H1 (cell line): ENCODE data around the gene RANBP17.

ENCODE experiments used
- CEBPB ChIP-seq: IDR thresholded peaks from 2 replicates; pipeline ENCODE4 v1.6.1; 2012; ENCODE audit warnings: low read depth, low read length
- EZH2 ChIP-seq: fragments of 200-600 bp; sonication (generic); IDR thresholded peaks from 2 replicates; pipeline ENCODE4 v1.7.1; 2012; ENCODE audit warnings: low read depth, mild to moderate bottlenecking, moderate library complexity, low read length, inconsistent platforms; ENCODE audit not compliant: severe bottlenecking
- HDAC6 ChIP-seq: IDR thresholded peaks from one replicate; pipeline ENCODE4 v1.7.1; 2012; ENCODE audit warnings: low read depth, mild to moderate bottlenecking, inconsistent platforms, low read length, moderate library complexity
- POLR2A ChIP-seq, 2 experiments: IDR thresholded peaks; 1 replicate in 1 of 2; 2 replicates in 1 of 2; pipeline ENCODE4 v1.6.1; 2011; ENCODE audit warnings: low read depth in 2 of 2, low read length in 2 of 2, mild to moderate bottlenecking in 2 of 2; ENCODE audit errors: control extremely low read depth in 1 of 2
- POLR2AphosphoS5 ChIP-seq: IDR thresholded peaks from 2 replicates; pipeline ENCODE4 v1.6.1; 2011; ENCODE audit warnings: low read depth, low read length
- TAF1 ChIP-seq: IDR thresholded peaks from 2 replicates; pipeline ENCODE4 v1.6.1; 2011; ENCODE audit warnings: mild to moderate bottlenecking, low read depth, low read length
- ZNF274 ChIP-seq: IDR thresholded peaks from 2 replicates; pipeline ENCODE4 v1.7.0; 2012; ENCODE audit warnings: low read length, borderline replicate concordance; ENCODE audit errors: extremely low read depth
- TF ChIP-seq, protein P1 (sequence below), 3 experiments: IDR thresholded peaks; 1 replicate in 2 of 3; 2 replicates in 1 of 3; pipeline versions ENCODE4 v1.5.1 to v1.6.1; 2011; ENCODE audit warnings: low read length in 3 of 3, mild to moderate bottlenecking in 3 of 3, inconsistent platforms in 2 of 3, low read depth in 1 of 3, moderate library complexity in 1 of 3; ENCODE audit not compliant: insufficient read depth in 1 of 3; ENCODE audit errors: control extremely low read depth in 1 of 3

DNA sequence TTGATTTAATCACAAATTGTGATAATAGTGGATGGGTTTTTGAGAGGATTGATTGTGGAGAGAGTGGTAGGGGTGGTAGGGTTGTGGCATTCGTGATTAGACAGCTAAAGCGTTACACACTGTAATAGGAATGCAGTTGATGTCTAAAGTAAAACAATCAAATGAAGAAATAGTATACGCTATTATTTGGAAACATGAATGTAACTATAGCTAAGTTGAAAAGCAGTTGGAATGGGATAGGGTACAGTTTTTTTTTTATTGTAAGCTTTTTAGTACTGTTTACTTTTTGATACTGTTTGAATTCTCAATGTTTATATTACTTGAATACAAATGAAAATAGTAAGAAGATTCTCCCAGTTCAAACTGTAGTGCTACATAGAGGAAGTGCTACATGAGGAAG is 51.8 kb downstream of the RANBP17 start:
- no peak for TF ChIP-seq POLR2AphosphoS5
- TF ChIP-seq HDAC6, result no peak
- TF ChIP-seq CEBPB, result no peak
- TF ChIP-seq POLR2A (IDR thresholded peaks at IDR 0.05; ENCODE audit: control extremely low read depth in 1 of 2, low read depth in 2 of 2, low read length in 2 of 2), result no peak
- TF ChIP-seq, protein P1, sequence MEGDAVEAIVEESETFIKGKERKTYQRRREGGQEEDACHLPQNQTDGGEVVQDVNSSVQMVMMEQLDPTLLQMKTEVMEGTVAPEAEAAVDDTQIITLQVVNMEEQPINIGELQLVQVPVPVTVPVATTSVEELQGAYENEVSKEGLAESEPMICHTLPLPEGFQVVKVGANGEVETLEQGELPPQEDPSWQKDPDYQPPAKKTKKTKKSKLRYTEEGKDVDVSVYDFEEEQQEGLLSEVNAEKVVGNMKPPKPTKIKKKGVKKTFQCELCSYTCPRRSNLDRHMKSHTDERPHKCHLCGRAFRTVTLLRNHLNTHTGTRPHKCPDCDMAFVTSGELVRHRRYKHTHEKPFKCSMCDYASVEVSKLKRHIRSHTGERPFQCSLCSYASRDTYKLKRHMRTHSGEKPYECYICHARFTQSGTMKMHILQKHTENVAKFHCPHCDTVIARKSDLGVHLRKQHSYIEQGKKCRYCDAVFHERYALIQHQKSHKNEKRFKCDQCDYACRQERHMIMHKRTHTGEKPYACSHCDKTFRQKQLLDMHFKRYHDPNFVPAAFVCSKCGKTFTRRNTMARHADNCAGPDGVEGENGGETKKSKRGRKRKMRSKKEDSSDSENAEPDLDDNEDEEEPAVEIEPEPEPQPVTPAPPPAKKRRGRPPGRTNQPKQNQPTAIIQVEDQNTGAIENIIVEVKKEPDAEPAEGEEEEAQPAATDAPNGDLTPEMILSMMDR (IDR thresholded peaks at IDR 0.05; ENCODE audit: control extremely low read depth in 1 of 3, insufficient read depth in 1 of 3, low read depth in 1 of 3, low read length in 3 of 3), result no peak
- TF ChIP-seq TAF1, result no peak
- TF ChIP-seq ZNF274, result no peak
- TF ChIP-seq EZH2, result no peak
